B cell (primary cell): ENCODE measurements around the gene SEMA6D. TPM values are rescaled to one million over a fixed set of nuclear protein-coding genes. Genes with fewer than 3 reads are reported as not detected.

ENCODE experiments used
- ATAC-seq: fragments of 200-7000 bp; cut with Tn5 transposase; one replicate; pipeline ENCODE4 v1.10.0; 2021; ENCODE audit warnings: low read depth, mild to moderate bottlenecking, moderate number of reproducible peaks, moderate library complexity
- CTCF ChIA-PET: fragments of 350-600 bp; sonication (Branson Sonifier 250); formaldehyde crosslinking; loops from one replicate; lab custom pipeline; 2021; ENCODE audit warnings: antibody characterized with exemption, inconsistent platforms; lab: Charles Lee
- POLR2A ChIA-PET: fragments of 350-600 bp; sonication (Branson Sonifier 250); formaldehyde crosslinking; loops from one replicate; lab custom pipeline; 2021; ENCODE audit warnings: antibody characterized with exemption; lab: Charles Lee
- DNase-seq: peaks from one replicate; pipeline ENCODE4 v3.0.0; 2013
- H2AFZ ChIP-seq: 2 replicates; pipeline ENCODE4 v1.6.1; 2012; ENCODE audit warnings: mild to moderate bottlenecking, low read depth, low read length; ENCODE audit not compliant: insufficient read depth, poor library complexity, severe bottlenecking
- H3K27ac ChIP-seq, 2 donors: 1 replicate in 1 of 2; 2 replicates in 1 of 2; pipeline ENCODE4 v1.5.1; 2012 to 2013; ENCODE audit warnings: low read length in 2 of 2, mild to moderate bottlenecking in 2 of 2, moderate library complexity in 1 of 2
- H3K27me3 ChIP-seq, 4 experiments: fragments of 200-600 bp in 1 of 4; sonication (generic) in 1 of 4; replicated peaks in 1 of 4; 1 replicate in 2 of 4; 2 replicates in 2 of 4; pipeline versions ENCODE4 v1.6.1 to v1.7.0; 2013 to 2016; ENCODE audit warnings: low read length in 3 of 4, mild to moderate bottlenecking in 2 of 4, mixed read lengths in 1 of 4, moderate library complexity in 1 of 4; ENCODE audit not compliant: insufficient read depth in 4 of 4, control insufficient read depth in 3 of 4; ENCODE audit errors: control extremely low read depth in 1 of 4
- H3K36me3 ChIP-seq, 2 experiments: replicated peaks in 1 of 2; 1 replicate in 1 of 2; 2 replicates in 1 of 2; pipeline versions ENCODE4 v1.6.1 to v1.7.1; 2013; ENCODE audit warnings: low read length in 1 of 2; ENCODE audit not compliant: insufficient read depth in 2 of 2, control insufficient read depth in 1 of 2; ENCODE audit errors: control extremely low read depth in 1 of 2, extremely low read depth in 1 of 2
- H3K4me1 ChIP-seq, 2 donors: fragments of 200-600 bp in 1 of 2; sonication (generic) in 1 of 2; 1 replicate in 1 of 2; 2 replicates in 1 of 2; pipeline versions ENCODE4 v1.5.1 to v1.6.1; 2013 to 2017; ENCODE audit warnings: low read length in 2 of 2; ENCODE audit not compliant: control insufficient read depth in 2 of 2, insufficient read depth in 2 of 2
- H3K4me2 ChIP-seq: replicated peaks from 2 replicates; pipeline ENCODE3; 2012; ENCODE audit warnings: mild to moderate bottlenecking, low read depth, low read length; ENCODE audit not compliant: poor library complexity, severe bottlenecking
- H3K4me3 ChIP-seq, 5 experiments: fragments of 200-600 bp in 1 of 5; sonication (generic) in 1 of 5; 1 replicate in 3 of 5; 2 replicates in 2 of 5; pipeline versions ENCODE4 v1.5.1 to v1.7.0; 2011 to 2016; ENCODE audit warnings: low read length in 4 of 5, mild to moderate bottlenecking in 4 of 5, low read depth in 2 of 5, control low read depth in 1 of 5, moderate library complexity in 1 of 5; ENCODE audit not compliant: insufficient read depth in 1 of 5; ENCODE audit errors: control extremely low read depth in 1 of 5, extremely low read depth in 1 of 5
- H3K79me2 ChIP-seq: fragments of 200-600 bp; sonication (generic); one replicate; pipeline ENCODE4 v1.6.0; 2016; ENCODE audit warnings: low read length; ENCODE audit not compliant: control insufficient read depth, insufficient read depth
- H3K9ac ChIP-seq: fragments of 200-600 bp; sonication (generic); 2 replicates; pipeline ENCODE4 v1.6.1; 2017; ENCODE audit warnings: mild to moderate bottlenecking, low read length, moderate library complexity
- H3K9me3 ChIP-seq, 3 donors: one replicate each; pipeline versions ENCODE4 v1.6.1 to v1.7.1; 2013; ENCODE audit warnings: low read length in 2 of 3; ENCODE audit not compliant: control insufficient read depth in 2 of 3, insufficient read depth in 1 of 3; ENCODE audit errors: control extremely low read depth in 1 of 3
- H4K20me1 ChIP-seq: 2 replicates; pipeline ENCODE4 v1.6.0; 2012; ENCODE audit warnings: mild to moderate bottlenecking, low read length; ENCODE audit not compliant: insufficient read depth, control insufficient read depth, poor library complexity, severe bottlenecking
- H3K27ac Mint-ChIP-seq: one replicate; pipeline ENCODE4 v1.8.0; 2021; ENCODE audit warnings: mixed read lengths
- H3K27me3 Mint-ChIP-seq: one replicate; pipeline ENCODE4 v1.8.0; 2021; ENCODE audit warnings: mixed read lengths
- H3K4me1 Mint-ChIP-seq: one replicate; pipeline ENCODE4 v1.8.0; 2021; ENCODE audit warnings: mixed read lengths
- H3K4me3 Mint-ChIP-seq: one replicate; pipeline ENCODE4 v1.8.0; 2021; ENCODE audit warnings: mixed read lengths
- H3K9me3 Mint-ChIP-seq: one replicate; pipeline ENCODE4 v1.8.0; 2022; ENCODE audit warnings: mixed read lengths; ENCODE audit not compliant: insufficient read depth
- EZH2 ChIP-seq: IDR thresholded peaks from 2 replicates; pipeline ENCODE4 v1.6.1; 2012; ENCODE audit warnings: borderline replicate concordance, low read depth, mild to moderate bottlenecking, moderate library complexity, low read length; ENCODE audit not compliant: insufficient read depth, poor library complexity, severe bottlenecking
- WGBS: methylation state at CpG from one replicate; pipeline ENCODE4 v1.1.5; 2013; ENCODE audit warnings: missing lambda C conversion rate; ENCODE audit not compliant: insufficient coverage; 5-methylcytosine and 5-hydroxymethylcytosine counted together
- intact Hi-C: fragments of 100-400 bp; cut with micrococcal nuclease; formaldehyde crosslinking; loops from one replicate; pipeline ENCODE4 v1.10.0; 2022
- polyA plus RNA-seq: library from polyadenylated mRNA; depleted of rRNA; stranded (reverse); fragments of >200 nt; gene quantifications from 2 replicates; pipeline ENCODE4 v1.2.3, GENCODE V29; 2012
- total RNA-seq, 2 donors: library from RNA; stranded (reverse); fragments of 120-200 nt in 1 of 2; gene quantifications; 1 replicate in 1 of 2; 2 replicates in 1 of 2; pipeline versions ENCODE4 v1.2.3 to v1.2.4, GENCODE V29; 2013 to 2022
- TF ChIP-seq, protein P1 (sequence below): fragments of 200-600 bp; IDR thresholded peaks from one replicate; pipeline ENCODE4 v1.8.0; 2022; ENCODE audit warnings: antibody characterized with exemption, mild to moderate bottlenecking

SEMA6D gene
- total and polyA plus RNA-seq, 2 donors (not counting 1 experiment from before 2014, with no cell fraction given): not detected

DNA sequence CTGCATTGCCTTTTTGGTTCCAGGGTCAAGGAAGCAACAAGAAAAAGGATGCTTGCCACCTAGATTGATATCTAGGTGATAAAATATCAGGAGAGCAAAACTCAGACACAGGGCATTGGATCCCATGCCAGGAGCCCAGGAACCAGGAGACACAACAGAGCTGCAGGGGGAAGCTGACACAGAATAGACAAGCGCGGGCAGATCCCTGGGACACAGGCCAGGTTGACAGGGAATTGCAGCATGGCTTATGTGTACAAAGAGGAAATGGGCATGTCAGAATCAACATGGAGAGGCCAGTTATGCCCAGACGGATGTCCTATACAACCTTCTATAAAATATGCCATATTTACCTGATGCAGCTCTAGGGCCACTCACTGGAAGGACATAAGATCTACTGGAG lies 84.2 kb downstream of the SEMA6D start:
- no peaks in the 10 kb centered on the region for H3K27me3 ChIP-seq
- Mint-ChIP-seq H3K4me3 (no peak overlapping the region), H3K9me3 (no peaks in the 10 kb centered on the region), H3K4me1 (peaks cover 2% of the 10 kb centered on the region), H3K27ac (no peak overlapping the region), H3K27me3 (no peaks in the 10 kb centered on the region)
- H3K9ac ChIP-seq: no peak overlapping the region
- H4K20me1 ChIP-seq: no peaks in the 10 kb centered on the region
- H3K27ac ChIP-seq: no peak overlapping the region
- no peaks in the 10 kb centered on the region for H3K36me3 ChIP-seq
- no peak overlapping the region for H3K4me2 ChIP-seq
- ChIA-PET POLR2A (interaction anchor here (0.7 kb wide), 1 partner anchor 19 kb away, joined by 3 read pairs; no protein-coding TSS in a partner anchor), CTCF (no interaction called here)
- H3K79me2 ChIP-seq: no peaks in the 10 kb centered on the region
- no peak for ATAC-seq
- no peaks in the 10 kb centered on the region for H3K9me3 ChIP-seq
- H3K4me1 ChIP-seq: no peaks in the 10 kb centered on the region
- intact Hi-C loops: no loop called here
- no peak overlapping the region for H2AFZ ChIP-seq
- WGBS: no CpG with 5 or more reads among the region's 3 CpGs
- no peak overlapping the region for H3K4me3 ChIP-seq
- TF ChIP-seq EZH2: no peak
- TF ChIP-seq, protein P1, sequence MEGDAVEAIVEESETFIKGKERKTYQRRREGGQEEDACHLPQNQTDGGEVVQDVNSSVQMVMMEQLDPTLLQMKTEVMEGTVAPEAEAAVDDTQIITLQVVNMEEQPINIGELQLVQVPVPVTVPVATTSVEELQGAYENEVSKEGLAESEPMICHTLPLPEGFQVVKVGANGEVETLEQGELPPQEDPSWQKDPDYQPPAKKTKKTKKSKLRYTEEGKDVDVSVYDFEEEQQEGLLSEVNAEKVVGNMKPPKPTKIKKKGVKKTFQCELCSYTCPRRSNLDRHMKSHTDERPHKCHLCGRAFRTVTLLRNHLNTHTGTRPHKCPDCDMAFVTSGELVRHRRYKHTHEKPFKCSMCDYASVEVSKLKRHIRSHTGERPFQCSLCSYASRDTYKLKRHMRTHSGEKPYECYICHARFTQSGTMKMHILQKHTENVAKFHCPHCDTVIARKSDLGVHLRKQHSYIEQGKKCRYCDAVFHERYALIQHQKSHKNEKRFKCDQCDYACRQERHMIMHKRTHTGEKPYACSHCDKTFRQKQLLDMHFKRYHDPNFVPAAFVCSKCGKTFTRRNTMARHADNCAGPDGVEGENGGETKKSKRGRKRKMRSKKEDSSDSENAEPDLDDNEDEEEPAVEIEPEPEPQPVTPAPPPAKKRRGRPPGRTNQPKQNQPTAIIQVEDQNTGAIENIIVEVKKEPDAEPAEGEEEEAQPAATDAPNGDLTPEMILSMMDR: no peak
- DNase-seq: no peak

DNA sequence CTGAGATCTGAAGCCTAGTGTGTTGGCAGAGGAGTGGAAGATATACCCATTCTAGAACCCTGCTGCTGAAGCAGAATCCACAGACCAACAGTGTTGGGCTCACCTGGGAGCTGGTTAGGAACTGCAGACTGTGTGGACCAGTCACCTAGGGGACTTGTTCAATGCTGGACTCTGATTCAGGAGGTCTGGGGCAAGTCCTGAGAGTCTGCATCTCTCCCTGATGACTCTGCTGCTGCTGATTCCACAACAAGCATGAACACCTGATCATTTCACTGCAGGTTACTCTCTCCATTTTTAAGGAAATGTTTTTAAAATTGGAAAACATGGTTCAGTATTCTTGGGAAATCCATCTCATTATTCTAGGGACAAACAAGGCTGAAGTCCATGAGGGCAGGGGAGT lies 84.9 kb downstream of the SEMA6D start:
- Histone ChIP-seq H3K9me3 (no peaks in the 10 kb centered on the region), H3K36me3 (no peaks in the 10 kb centered on the region), H3K4me1 (no peaks in the 10 kb centered on the region), H3K27me3 (no peaks in the 10 kb centered on the region), H3K4me2 (no peak overlapping the region), H3K27ac (no peak overlapping the region), H4K20me1 (no peaks in the 10 kb centered on the region), H3K4me3 (no peak overlapping the region), H2AFZ (no peak overlapping the region), H3K79me2 (no peaks in the 10 kb centered on the region), H3K9ac (no peak overlapping the region)
- H3K4me3 Mint-ChIP-seq: no peak overlapping the region
- no peak for TF ChIP-seq EZH2
- TF ChIP-seq, protein P1: no peak
- H3K27ac Mint-ChIP-seq: no peak overlapping the region
- ChIA-PET POLR2A (no interaction called here), CTCF (no interaction called here)
- intact Hi-C loops: no loop called here
- no peak for DNase-seq
- no peaks in the 10 kb centered on the region for H3K27me3 Mint-ChIP-seq
- no peak for ATAC-seq
- no peaks in the 10 kb centered on the region for H3K9me3 Mint-ChIP-seq
- peaks cover 2% of the 10 kb centered on the region for H3K4me1 Mint-ChIP-seq
